Measurements from ENCODE around the gene CD164L2.

The CD164L2 gene

DNA sequence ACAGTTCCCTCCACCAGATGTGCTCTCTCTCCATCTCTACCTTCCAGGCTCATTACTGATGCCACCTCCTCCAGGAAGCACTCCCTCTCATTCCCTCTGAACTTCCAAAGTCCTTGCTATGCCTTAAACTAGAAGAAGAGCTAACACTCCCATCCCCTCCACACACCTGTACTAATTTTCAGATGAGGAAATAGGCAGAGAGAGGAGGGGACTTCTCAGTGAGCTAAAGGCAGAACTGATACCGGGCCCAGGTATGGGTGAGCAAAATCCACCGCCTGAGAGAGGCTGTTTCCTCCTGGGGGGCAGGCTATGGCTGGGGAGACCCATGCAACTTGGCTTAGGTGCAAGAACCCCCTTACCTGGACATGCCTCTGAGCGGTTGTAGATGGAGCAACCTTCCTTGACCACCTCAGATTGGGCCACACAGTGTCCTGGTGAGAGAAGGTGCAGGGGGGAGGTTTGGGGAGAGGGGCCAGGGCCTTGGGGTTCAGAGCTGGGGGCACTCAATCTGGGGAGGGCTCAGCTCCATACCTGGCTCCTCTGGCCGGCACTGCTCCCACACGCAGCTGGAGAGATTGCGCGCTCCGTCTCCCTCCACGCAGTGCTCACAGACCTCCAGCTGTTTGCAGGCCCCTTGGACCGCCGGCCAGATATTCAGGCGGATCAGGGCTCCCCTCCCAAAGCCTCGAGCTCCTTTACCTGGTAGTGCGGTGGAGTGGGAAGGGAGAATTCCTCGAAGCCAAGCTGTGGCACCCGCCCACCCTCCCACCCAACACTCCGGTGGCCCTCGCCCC is 967 bp downstream of the CD164L2 start:
- DNase-seq, result no peak

DNA sequence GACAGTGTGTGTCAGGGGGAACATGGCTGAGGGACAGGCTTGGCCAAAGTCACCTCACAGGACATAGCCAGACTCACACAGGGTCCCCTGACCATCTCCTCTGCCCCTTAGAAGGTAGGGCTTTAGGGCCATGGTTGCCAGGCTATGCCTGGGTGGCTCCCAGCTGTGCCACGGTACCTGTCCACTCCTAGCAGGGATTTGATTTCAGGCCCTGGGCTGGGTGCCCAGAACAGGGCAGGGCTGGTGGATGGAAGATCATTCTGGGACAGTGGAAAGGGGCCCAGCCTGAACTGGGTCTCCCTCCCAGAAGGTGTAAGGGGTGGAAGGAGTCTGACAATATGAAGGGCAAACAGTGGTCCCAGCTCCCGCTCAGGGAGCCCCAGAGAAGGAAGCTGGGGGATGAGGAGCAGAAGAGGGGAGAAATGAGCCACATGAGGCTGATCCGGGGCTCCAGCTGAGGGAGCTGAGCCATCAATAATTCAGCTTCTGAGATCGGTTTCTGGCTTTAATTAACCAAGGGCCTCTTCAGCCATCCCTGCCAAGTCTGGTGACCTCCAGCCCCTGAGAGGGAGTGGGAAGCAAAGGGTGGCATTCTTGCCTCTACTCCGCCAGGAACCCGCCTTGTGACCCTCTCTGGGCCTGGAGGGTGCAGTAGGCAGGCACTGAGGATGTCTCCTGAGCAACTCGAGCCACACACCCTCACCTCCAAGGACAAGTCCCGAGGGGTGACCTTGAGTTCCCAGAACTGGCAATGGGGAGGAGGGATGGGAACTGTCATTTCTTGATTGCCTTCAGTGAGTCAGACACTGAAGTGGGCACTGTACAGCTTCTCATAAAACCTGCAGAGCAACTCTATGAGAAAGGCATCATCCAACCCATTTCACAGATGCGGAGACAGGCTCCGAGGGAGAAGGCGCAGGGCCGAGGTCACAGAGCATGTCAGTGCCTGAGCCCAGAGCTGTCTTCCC is 2.1 kb downstream of the CD164L2 start:
- no peak for DNase-seq

DNA sequence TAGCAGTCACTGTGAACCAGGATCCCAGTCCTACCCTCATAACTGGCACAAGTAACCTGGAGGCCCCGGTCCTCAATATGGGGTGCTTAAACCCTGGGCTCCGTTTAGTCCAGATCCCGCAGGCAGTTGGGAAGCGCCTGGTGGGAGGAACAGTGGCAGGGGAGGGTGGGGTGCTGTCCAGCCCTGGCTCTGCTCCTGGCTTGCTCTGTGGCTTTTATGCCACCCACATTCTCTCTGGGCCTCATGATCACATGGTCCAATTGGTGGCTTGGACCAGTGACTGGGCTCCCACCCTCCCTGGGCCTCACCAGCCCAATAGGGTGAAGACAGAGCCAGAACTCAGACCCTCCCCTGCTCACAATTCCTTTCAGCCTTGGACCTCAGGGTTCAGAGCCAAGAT is 2.9 kb downstream of the CD164L2 start:
- no peak for DNase-seq

DNA sequence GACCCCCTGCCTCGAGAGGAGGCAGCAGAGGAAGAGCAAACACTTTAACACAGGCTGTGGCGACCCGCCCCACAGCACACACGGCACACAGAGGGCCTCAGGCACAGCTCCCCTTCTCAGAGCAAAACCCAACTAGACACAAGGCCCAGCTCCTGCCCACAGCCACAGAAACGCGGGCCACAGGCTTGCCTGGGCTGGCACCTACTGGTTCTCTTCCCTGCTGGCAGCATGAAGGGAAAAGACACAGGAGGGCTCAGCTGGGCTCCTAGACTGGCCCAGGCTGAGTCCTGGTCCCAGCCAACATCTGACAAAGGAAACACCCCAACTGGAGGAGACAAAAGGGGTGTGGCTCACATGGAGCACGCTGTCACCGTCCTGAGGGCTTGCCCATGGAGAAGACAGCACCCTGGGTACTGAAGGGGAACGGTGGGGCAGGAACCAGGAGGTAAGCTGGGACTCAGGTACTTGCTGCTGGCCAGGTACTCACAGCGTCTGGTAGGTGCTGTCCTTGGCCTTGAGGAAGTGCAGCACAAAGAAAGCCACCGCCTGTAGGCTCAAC is 3.5 kb downstream of the CD164L2 start:
- no peak for DNase-seq

DNA sequence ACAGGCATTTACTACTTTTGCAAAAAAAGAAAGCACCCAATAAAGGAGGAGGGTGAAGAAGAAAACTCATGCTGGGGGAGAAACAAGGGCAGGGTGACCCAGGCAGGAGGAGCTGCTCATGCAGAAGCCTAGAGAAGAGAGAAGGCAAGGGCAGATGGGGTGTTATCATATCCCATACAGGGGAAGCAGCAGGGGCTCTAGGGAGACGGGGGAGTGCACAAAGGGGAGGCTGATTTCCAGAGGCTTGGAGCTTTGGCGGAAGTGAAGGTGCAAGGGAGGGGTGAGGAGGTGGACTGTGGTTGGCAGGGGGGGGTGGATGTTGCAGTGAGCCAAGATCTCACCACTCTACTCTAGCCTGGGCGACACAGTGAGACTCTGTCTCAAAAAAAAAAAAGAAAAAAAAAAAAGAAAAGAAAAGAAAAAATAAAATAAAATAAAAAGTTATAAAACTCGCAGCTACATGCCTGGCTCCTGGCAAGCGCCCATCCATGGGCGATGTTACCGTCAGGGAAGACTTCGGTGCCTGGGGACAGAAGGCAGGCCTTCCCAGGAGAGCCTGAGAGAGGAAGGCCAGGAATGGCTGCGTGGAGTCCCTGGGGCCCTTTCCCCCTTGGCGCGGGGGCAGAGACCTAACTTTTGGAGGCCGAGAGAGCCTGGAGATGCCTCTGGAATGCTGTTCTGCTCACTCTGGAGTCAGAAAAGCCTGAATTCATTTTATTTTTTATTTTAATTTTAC is 5.2 kb downstream of the CD164L2 start:
- DNase-seq, result no peak

DNA sequence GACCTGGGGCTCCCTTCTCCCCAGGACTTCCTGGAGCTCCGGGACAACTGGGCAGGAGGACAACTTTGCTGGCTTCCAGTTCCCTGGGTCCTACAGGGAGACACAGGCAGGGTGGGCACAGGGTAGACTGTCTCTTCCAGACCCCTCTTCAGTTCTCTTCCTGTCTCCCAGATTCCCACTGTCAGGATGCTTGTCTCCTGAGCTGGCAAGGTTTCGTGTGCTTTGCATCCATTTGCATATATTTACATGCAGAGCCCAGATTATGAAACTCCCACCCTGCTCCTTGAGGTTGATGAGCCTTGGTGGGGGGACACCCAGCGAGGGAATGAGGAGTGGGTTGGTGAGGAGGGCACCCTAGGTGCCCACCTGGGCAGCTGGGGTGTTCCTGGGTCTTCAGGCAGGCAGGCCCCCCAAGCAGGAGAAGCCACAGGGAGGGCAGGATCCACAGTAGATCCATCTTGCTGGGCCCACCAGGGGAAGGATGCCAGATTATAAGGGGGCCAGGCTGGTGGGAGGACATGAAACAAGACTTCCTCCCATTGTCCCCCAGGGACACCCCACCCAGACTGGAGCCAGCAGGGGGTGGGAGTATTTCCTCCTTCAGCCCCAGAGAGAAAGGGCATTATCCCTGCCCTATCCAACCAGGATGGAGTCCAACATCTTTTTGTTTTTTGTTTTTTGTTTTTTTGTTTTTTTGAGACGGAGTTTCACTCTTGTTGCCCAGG is 8.6 kb downstream of the CD164L2 start, which contains the start of gene FCN3:
Gene FCN3 (minus strand): TSS at position 463 of the 725 bp plus-strand sequence. CDS start 6 bp downstream, at position 457.
- no peak for DNase-seq

DNA sequence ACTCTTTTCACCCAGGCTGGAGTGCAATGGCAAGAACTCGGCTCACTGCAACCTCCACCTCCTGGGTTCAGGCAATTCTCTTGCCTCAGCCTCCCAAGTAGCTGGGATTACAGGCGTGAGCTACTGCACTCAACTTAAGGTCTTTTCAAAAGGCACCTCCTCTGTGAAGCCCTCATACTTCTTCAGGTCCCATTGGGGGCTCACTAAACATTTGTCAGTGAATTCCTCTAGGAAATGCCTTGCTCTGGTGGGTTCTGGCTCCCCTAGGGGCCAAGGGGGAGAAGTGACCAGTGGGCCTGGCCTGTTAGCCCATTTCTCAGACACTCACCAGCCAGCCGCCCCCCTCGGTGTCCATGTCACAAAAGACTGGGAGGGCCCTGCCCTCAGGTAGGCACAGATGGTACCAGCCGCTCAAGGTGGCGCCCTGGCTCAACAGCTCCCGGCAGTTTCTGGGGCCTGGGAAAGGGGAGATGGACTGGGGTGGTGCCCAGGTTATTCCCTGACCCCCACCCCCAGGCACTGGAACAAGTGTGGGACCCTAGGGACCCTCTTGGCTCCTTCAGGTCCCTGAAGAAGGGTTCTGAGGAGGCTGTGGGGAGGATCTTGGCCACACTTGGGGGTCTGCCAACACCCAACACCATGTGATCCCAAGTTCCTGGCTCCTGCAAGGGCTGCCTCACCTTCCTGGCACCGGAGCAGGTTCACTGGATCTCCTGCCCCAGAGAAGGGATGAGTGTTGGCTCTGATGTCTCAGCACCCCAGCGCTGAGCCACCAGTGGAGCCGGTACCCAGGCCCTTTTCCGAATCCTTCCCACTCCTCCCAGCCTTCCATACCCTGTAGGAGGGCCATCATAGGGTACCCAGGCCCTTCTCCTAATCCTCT is 10.1 kb downstream of the CD164L2 start:
- no peak for DNase-seq

DNA sequence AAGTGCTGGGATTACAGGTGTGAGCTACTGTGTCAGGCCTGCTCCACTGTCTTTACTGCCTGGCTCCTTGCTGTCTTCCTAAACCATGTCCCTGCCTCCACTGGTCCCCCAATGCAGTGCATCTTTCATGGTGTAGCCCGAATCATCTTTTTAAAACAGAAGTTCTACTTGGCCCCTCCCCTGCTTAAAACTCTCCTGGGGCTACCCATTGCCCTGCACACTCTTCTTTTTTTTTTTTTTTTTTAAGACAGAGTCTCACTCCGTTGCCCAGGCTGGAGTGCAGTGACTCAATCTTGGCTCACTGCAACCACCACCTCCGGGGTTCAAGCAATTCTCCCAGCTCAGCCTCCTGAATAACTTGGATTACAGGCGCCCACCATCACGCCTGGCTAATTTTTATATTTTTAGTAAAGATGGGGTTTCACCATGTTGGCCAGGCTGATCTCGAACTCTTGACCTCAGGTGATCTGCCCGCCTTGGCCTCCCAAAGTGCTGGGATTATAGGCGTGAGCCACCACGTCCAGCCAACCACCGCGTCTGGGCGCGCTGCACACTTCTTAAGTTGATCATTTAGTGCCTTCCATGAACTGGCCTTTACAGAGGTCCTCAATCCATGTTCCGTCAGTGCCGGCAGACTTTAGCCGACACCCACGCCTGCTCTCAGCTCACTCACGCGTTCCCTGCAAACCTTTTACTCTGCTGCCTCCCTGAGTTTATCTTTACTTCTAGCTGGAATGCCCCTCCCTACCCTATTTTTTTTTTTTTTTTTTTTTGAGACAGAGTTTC is 10.9 kb downstream of the CD164L2 start:
- DNase-seq, result no peak

DNA sequence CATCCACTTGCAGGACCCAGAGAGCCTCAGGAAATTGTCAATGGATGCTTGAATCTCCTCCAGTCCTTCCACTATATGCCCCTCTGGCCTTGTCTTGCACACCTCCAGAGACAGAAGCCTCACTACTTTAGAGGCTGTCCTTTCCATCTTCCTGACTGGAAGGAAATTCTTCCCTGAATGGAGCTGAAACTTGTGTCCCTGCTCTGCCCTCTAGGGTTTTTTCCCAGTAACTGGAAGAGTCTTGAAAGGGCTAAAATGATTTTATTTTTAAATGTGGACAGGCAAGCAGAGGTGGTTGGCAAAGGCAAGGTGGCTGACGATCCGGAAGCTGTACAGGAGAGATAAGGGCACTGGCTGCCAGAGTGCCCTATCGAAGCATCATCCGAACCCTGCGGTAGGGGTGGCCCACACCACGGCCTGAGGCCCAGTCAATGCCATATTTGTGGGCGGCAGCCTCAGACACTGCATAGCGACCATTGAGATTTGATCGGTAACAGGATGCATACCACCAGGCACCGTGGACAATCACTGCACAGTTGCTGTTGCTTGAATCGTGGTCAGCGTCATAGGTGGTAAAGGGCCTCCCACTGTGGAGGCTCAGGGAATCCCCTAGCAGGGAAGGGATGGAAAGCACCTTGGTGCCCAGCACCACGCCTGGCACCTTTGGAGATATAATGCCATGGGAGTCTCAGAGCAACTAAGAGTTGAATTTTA is 14.1 kb downstream of the CD164L2 start:
- no peak for DNase-seq

DNA sequence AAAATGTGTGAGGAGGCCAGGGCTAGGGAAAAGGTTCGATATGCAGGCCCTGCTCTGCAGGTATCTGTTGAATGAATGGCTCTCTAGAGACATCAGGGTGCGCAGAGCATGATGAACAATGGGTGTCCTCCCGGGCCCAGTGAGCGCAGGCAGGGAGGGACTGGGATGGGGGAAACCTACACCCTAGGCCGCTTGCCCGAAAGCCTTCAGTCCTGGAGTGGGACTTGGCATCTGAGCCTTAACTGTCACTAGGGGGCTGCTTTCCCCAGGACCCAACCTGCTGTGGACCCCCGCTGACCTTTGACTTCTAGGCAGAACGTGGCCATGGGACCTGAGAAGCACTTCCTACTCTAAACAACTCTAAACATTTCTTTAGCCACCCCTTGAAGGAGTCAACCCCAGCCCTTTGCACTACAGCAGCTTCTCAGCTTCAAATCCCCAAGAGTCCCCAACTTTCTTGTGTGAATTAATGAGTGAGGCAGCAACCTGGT is 15.9 kb downstream of the CD164L2 start:
- DNase-seq, result no peak

DNA sequence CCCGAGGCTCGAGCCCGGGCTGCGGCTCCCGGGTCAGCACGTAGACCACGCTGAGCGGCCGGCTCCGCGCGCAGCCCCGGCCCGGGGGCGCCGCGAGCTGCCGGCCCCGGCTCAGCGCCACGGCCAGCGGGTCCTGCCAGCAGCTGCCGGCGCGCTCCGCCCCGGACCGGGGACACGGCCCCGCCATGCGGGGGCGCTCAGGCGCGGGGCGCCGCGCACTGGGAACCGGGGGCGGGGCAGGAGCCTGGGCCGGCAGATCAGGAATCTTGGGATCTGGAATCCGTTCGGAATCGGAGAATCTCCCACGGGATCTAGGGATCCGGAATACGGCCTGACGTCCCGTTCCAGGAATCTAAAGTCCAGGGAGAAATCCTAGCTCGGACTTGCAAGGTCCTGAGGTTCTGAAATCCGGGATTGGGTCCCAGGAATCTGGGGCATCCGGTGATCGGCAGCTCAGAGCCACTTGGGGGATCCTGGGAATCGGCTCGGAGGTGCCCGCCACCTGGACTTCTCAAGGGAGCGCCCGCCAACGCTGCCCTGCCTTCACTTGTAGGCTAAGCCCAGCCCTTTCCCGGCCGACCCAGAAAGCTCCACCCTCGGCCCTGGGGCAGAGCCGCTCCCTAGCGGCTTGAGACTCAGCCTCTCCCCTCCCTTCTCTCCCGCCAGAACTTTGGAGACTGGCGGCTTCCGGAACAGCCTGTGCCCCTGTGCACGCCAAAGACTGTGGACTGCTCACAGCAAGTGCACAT is 16.5 kb downstream of the CD164L2 start, which contains the start of gene MAP3K6:
Gene MAP3K6 (minus strand): TSS at position 551 of the 749 bp plus-strand sequence. CDS start 364 bp downstream, at position 187.
- peak in 1 of 2 experiments; percentile 32 for DNase-seq

DNA sequence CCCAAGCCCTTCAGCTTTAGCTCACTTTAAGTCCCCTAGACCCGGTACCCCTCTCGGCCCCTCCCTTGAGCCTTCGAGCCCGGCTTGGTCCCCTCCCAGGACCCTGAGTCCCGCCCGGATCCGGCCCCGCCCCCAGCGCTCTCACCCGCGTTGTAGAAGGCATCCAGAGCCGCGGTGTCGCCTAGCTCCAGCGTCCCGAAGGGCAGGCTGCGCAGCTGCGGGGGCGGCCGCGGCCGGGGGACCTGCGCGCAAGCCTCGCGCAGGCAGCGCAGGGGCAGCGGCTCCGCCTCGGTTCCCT is 17.1 kb downstream of the CD164L2 start:
- DNase-seq, result peak; percentile 62 to 72

DNA sequence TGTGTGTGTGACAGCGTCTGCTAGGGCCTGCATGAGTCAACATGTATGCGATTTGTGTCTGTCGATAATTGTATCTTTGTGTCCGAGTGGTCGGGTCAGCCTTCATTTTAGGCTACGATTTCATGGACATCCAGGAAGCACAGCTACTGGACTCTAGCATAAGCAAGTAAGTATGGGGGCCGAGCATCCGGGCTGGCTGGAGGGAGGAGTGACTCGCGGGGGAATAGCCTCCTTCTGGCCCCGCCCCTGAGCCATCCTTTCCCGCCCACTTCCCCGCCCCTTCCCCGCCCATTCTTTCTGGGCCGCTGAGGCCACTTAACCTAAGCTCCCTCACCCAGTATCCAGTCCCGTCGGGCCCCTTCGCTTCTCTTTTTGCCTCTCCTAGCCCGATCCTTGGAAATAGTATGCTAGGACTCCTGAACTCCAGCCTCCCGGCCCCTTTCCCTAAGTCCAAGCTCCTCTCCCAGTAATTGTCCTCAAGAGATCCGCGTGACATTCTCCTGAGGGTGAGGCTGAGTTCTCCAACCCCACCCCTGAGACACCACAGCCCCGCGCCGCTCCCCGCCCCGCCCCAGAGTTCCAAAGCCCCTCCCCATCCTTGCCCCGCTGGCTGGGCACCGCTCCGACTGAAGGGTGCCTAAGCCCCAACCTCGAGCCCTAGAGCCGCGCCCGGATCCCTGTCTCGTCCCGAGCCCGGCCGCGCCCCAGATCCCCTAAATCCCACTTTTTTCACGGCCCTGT is 17.6 kb downstream of the CD164L2 start:
- DNase-seq, result peak; percentile 65 to 78

DNA sequence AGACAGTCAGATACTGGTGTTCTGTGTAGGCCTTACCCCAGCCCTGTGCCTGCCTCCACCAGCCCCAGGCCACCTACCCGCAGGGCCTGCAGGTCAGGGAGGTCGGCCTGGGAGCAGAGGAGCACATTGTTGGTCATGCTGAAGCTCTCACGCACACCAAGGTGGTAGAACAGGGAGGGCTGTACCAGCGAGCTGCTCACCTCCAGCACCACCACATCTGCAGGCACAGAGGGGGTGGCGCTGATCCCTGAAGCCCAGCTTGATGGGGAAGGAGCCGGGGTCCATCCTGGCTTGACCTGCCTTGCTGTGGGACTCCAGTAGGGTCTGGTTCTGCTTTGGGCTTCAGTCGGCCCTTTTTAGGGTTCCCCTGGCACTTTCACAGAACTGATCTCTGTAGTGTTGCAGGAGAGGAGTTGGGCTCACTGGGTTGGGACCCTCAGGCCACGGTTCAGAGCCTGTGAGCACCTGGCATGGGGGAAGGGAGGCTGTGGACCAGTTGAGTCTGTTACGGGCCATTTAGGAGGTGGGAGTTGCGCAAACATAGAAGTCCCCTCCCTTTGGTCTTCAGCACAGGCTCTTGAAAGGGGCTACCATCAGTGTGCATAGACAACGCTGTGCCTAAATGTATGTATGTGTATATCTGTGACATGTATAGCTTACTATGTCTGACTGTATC is 18.3 kb downstream of the CD164L2 start:
- no peak for DNase-seq

DNA sequence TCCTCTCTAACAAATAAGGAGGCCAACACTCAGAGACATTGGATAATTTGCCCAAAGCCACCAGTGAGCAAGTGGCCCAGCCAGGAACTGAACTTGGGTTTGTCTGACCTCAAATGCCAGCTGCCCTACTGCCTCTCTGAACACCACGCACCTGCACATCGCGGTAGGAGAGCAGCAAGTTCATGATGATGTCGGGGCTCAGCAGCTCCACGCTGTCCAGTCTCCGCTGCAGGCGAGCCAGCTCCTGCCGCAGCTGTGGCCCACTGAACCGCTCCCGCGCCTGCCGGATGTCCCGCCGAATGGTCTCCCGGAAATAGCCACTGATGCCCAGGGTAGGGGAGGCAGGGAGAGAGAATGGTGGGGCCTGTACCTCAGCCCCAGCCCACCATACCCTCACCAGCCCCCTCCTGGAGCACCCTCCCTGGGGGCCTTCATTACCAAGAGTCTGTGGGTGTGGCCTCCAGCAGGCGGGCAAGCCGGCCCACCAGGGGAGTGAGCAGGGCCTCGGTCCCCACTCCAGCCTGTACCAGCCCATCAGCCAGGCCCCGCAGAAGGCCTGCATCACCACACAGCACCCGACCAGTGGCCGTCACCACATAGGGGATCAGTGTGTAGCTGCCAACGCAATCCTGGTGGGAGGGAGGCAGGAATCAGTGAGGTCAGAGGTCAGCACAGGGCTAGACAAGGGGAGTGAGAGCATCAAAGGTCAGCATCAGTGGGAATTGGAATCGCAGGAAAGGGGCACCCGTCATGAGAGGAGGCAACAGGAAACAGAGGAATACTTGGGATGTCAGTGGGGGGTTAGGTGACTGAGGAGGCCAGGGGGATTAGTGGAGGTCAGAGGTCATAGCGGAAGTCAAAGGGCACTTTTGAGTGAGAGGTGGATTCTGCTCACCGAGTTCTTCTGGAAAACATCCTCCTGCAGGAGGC is 19.1 kb downstream of the CD164L2 start:
- DNase-seq, result no peak

DNA sequence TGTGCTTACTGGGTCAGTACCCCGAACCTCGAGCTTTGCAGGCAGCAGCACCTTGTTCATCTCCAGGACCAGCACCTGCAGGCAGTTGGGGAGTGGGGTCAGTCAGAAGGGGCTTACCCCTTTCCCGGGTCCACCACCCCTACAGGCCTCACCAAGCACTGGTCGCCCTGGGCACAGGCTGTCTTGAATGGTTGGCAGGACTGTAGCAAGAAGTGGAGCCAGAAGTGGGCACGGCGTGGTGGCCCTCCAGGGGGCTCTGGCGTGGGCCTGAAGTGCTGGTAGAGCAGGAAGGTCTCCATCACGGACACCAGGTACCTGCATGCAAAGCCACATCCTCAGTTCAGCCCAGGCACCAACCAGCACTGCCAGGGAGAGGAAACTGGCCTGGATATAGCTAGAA is 21.6 kb downstream of the CD164L2 start:
- no peak for DNase-seq

Measured in stimulated activated CD4-positive, alpha-beta T cell treated with anti-CD3 and anti-CD28 coated beads, Interleukin-4, amount 100 ng/mL, for 4 hours (primary cell).